ENCODE data around the gene CCDC116.
"Not testable (repeated sequence)": the region's sequence is repeated elsewhere in the genome, so short reads cannot be mapped to it uniquely, and the experiment has no call there.

The CCDC116 gene

DNA sequence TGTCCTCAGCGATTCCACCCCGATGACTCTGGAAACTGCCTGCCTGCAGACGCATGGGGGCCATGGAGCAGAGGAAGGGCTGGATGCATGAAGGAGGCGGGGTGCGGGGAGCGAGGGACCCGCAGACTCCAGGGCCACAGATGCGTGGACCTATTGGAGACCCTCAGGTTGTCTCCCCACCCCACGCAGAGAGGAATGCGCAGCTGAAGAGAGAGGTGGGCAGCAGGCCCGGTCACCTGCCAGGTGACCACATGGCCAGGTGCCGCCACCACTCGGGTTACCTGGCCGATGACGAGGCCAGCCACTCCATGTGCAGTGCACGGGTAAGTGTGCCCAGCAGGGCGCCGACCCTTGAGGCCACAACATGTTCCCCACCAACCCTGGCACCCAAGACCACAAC, 371 bp downstream of the CCDC116 start:
- DNase-seq = no peak

DNA sequence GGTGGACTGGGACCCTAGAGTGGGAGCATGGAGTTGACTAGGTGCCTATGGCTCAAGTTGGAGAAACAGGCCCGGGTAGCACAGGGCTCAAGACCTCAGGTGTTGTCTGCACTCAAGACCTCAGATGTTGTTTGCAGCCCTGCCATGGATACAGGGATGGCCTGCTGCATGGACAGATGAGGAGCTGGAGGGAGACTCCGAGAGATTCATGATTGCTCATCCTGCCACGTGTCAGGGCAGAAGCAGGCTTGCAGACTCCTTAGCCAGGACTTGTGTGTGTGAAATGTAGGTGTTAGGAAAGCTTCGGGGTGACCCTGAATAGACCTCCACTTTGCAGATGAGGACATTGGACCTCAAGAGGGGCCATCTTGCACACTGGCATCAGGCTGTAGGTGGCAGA, 921 bp downstream of the CCDC116 start:
- no peak for DNase-seq

DNA sequence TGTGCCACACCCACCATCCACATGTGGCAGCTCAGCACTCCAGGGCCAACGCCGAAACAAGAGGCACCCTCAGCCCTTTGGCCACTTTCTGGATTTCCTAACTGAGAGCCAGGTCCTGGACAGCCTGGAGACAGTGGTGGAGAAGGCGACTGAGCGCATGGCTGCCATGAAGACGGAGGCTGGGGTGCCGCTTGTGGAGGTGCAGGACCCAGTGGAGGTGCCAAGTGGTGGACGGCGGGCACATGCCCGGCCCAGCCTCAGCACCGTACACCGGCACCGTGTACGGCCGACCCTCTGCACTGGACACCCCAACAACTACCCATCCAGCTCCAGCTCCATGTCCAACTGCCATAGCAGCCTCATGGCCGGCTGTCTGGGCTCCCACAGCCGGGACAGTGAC, 1.5 kb downstream of the CCDC116 start:
- DNase-seq = no peak

DNA sequence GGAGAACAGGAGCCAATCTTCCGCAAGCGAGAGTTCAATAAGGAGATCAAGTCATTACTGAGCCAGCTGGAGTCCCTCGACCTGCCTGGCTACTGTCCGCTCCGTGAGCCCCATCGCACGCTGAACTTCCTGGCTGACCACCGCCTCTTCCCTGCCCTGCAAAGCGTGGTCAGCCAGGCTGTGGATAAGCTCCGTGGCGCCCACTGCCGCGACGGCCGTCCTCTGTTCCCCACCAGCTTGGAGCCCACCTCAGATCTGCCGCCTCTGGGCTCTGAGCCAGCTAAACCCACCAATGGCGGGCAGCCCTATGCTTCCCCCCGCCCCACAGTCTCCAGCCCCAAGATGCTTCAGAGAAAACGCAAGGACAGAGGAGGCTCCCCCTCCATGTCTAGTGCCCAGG, 2.3 kb downstream of the CCDC116 start:
- DNase-seq = no peak

DNA sequence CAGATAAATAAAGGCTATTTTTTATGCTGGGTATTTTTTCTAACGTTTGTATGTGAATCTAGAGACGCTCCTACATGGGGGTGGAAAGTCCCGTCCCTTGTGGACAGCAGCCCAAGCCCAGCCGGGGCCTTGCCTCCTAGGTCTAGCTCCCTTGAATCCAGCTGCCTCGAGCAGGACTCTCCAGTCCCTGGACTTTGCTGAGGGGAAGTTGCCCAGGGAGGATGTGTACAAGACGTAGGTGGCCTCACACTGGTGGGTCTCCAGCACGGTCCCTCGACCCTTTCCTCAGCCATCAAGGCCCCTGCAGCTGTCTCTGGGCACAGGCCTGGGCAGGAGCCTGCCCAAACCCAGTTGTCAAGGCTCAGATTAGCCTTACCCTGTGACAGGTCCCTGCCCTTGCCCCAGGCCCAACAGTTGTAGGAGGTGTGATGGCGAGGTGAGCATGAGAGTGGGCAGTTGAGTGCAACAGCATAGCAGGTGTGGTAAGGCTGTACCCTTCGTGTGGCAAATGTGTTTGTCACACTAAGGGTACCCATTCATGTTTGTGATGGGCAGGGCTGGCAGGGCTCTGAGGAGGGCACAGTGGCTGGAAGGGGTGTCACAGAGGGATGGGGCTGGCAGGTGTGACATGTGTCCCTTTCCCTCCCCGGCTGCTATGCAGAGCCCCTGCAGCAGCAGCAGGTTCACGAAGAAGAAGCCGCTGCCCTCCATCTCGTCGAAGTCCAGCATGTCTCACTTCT, 3.4 kb downstream of the CCDC116 start:
- no peak for DNase-seq

DNA sequence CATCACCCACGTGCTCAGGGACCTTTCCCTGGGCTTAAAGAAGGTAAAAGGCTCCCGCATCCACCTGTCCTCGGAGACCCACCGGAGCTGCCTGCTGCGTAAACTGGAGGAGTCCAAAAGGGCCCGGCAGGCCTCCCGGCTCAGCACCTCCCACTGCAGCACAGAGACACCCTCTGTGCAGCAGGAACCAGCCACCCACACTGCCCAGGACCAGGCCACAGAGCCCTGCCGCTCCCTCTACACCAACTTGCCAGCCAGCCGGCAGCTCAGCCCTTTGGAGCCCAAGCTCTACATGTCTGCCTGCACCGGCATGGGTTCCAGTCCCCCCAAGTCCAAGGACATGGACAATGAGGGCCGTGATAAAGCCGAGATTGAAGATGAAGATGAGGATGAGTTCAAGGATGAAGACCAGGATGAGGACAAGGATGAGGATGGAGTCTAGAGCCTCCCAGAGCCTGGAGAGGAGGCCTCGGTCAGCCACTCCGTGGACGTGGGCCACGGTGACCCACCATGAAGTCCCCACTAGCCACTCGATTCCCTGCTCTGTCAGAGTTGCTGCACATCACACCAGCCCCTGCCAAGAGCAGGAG, 4.2 kb downstream of the CCDC116 start:
- DNase-seq = no peak

DNA sequence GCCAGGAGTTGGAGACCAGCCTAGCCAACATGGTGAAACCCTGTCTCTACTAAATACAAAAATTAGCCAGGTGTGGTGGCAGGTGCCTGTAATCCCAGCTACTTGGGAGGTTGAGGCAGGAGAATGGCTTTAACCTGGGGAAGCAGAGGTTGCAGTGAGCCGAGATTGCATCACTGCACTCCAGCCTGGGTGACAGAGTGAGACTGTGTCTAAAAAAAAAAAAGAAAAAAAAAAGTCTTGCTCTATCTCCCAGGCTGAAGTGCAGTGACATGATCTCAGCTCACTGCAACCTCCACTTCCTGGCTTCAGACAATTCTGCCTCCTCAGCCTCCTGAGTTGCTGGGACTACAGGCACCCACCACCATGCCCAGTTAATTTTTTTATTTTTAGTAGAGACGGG, 4.9 kb downstream of the CCDC116 start:
- not testable (repeated sequence) for DNase-seq

DNA sequence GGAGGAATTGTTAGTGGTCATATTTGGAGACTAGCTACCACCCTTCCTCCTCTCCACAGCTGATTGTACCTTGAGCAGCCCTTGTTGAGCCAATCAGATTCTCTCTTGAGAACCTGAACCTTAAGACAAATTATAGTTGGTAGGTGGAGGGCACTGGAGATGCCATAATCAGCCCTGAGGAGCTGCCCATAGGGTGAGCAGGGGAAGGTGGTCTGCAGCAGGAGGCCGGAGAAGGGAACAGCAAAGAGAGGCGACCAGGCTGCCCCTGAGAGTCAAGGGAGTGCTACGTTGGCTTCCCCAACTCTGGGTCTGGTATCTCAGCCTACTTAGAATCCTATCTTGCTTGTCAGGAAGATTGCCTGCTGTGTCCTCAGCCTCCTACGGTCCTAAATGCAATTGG, 6.8 kb downstream of the CCDC116 start:
- no peak for DNase-seq

DNA sequence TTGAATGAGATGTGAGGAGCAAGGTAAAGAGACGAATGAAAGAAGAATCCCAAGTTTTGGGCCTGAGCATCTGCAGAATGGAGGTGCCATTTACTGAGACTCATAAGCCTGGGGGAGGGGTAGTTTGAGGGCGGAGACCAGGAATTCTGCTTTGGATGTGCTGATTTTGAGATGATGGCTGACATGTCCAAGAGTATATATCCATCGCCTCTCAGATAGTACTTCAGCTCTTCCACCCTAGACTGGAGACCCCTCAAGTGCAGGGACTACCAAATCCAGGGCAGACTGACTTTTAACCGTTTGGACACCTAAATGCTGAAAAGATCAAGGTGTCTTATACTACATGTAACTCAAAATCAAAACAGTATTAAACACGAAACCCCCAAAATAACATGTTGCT, 8.2 kb downstream of the CCDC116 start:
- no peak for DNase-seq

DNA sequence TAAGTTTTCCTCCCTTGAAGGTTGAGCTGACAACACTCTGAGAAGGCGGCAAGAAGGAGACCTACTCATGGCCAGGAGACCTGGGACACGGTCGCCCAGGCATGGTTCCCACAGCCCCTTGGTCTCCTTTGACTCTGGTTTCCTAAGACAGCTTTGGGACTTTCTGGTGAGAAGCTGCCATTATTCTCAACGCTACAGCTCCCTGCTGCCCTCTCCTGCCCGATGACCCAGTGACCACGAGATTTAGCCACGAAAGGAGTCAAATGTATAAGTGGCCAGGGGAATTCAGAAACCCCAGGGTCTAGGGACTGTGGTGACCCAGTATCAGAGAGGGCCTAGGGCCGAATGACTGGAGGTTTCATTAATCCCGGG, 8.8 kb downstream of the CCDC116 start:
- DNase-seq = no peak

DNA sequence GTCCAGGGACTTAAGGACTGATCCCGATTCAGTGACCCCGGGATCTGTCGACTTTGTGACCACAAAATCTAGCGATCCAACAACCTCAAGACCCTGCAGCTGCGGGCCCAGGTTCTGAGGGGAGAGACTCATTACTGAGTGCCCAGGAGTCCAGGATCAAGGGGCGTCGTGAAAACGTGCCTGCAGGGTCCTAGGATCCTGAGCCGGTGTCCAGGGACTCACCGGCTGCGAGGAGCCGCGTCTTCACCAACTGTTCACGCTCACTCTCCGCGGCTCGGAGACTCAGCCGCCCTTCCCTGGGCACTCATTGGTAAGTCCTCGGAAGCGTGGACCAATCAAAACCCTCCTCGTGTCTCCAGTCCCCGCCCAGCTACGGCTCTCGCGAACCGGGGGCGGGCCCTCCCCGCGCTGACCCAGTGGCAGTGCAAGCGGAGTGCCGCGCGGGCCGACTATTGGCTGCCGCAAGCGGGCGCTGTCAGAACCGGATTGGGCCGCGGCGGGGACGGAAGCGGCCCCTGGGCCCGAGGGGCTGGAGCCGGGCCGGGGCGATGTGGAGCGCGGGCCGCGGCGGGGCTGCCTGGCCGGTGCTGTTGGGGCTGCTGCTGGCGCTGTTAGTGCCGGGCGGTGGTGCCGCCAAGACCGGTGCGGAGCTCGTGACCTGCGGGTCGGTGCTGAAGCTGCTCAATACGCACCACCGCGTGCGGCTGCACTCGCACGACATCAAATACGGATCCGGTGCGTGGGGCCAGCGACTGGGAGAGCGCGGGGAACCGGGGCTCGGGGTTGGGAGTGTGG, 9.4 kb downstream of the CCDC116 start, which contains the start of gene SDF2L1:
Gene SDF2L1, plus strand, starts transcription at position 514 of the 795 bp plus-strand sequence. Its CDS starts 35 bp downstream, at position 549.
- peak; percentile 97 for DNase-seq

DNA sequence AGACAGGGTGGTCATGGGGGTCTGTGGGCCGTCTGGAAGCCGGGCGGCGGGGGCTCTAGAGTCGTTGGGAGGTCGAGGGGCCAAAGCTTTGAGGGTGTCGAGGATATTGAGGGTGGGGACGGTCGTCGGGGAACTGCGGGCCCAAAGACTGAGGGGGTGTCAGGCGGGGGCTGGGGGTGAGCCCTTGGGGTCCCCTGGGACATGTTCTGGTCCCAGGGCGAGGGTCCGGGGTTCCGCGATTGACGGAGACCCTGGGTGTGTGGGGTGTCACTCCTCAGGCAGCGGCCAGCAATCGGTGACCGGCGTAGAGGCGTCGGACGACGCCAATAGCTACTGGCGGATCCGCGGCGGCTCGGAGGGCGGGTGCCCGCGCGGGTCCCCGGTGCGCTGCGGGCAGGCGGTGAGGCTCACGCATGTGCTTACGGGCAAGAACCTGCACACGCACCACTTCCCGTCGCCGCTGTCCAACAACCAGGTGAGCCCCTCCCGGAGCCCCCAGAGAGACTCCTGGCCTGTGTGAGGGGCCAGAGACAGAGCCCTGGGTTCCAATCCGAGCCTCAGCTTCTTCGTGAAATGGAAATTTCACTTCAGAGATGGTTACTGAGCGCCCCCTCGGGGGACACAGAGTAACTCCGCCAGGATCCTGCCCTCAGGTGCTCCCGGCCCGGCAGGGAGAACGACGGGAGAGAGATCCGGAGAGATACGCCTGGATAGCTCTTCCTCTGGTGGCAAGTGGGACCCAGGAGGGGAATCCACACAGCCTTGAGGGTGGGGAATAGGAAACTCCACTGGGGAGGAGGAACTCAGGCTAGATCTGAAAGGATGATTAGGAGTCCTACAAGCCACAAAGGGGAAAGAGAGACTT, 10.3 kb downstream of the CCDC116 start:
- peak; percentile 58 for DNase-seq

DNA sequence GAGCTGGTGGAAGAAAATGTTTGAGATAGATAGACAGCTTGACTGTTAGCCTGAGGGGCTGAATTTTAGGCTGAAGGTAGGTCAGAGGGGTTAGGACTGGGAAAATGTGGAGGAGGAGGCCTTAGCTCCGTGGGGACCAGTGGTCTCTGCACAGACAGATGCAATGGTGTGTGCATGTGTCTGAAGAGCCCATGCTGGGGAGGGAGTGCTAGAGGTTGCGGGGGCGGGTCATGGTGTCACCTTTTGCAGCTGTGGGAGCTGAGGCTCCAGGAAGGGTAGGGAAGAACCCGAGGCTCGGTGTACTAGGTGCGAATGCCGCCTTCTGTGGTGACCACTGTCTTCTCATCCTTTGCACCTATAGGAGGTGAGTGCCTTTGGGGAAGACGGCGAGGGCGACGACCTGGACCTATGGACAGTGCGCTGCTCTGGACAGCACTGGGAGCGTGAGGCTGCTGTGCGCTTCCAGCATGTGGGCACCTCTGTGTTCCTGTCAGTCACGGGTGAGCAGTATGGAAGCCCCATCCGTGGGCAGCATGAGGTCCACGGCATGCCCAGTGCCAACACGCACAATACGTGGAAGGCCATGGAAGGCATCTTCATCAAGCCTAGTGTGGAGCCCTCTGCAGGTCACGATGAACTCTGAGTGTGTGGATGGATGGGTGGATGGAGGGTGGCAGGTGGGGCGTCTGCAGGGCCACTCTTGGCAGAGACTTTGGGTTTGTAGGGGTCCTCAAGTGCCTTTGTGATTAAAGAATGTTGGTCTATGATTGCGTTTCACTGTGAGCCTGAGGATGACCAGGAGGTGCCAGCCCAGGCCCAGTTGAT, 11.2 kb downstream of the CCDC116 start:
- DNase-seq = no peak

DNA sequence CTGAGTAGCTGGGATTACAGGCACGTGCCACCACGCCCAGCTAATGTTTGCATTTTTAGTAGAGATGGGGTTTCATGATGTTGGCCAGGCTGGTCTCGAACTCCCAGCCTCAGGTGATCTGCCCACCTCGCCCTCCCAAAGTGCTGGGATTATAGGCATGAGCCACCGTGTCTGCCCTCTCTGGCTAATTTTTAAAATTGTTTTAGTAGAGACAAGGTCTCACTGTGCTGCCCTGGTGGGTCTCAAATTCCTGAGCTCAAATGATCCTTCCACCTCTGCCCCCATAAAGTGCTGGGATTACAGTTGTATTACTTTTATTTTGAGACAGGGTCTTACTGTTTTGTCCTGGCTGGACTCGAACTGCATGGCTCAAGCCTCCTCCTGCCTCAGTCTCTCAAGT, 13.0 kb downstream of the CCDC116 start:
- DNase-seq = not testable (repeated sequence)

DNA sequence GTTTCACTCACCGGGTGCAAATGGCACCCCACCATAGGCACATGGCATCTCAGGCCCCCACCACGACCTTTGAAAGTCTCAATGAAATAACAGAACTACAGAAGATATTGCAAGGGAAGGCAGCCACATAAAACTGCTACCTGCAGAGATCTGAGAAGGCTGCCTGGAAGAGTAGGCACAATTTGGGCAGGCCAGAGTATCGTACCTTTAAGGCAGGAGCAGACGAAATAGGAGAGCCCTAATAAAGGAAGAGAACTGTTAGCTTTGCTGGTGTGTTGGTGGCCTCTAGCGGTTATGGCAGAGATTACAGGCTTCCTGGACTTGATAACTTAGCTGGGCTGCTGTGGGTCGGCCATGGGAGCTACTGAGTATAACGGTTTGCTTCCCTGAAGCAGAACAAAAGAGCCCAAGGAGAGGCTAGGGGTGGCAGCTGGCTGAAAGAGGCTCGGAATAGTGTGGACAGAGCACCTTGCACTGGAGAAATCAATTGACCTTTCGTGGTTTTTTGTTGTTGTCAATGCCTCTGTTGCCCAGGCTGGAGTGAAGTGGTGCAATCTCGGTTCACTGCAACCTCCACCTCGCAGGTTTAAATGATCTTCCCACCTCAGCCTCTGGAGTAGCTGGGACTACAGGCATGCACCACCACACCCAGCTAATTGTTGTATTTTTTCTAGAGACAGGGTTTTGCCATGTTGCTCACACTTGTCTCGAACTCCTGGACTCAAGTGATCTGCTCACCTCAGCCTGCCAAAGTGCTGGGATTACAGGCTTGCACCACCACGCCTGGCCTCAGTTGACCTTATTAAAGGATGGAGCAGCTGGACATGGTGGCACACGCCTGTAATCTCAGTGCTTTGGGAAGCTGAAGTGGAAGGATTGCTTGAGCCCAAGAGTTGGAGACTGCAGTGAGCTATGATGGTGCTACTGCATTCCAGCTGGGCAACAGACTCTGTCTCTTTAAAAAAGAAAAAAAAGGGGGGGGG, 14.3 kb downstream of the CCDC116 start:
- peak; percentile 79 for DNase-seq

DNA sequence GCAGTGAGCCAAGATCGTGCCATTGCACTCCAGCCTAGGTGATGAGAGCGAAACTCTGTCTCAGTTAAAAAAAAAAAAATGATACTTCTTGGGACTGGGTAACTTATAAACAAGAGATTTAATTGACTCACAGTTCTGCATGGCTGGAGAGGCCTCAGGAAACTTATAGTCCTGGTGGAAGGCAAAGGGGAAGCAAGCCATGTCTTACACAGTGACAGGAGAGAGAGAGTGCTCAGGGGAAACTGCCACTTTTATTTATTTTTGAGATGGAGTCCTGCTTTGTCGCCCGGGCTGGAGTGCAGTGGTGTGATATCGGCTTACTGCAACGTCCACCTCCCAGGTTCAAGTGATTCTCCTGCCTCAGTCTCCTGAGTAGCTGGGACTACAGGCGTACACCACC, 17.7 kb downstream of the CCDC116 start:
- DNase-seq = no peak

DNA sequence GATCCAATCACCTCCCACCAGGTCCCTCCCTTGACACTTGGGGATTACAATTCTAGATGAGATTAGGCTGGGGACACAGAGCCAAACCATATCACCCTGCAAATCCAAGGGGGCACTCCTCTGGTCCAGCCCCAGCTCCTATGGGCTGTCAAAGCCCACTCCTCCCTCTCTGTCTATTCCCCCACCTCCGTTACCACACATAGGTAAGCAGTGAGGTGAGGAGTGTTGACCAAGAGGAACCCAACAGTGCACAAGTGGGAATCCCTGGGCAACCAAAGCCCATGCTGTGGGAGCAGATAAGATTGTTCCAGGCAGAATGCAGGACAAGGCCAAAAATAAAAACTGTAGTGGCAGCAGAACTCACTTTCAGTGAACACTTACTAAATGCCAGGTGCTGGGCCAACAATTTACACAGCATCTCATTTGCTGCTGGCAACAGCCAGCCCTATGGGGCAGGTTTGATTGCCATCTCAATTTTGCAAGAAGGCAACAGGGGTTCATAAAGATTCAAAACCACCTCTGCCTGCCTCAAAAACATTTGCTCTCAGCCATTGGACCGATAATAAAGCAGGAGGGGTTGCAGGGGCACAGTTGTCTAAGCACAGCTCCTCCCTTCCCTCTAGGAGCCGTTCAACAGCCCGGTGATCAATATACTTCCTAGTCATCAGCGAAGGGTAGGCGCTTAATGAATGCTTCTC, 18.4 kb downstream of the CCDC116 start:
- no peak for DNase-seq

DNA sequence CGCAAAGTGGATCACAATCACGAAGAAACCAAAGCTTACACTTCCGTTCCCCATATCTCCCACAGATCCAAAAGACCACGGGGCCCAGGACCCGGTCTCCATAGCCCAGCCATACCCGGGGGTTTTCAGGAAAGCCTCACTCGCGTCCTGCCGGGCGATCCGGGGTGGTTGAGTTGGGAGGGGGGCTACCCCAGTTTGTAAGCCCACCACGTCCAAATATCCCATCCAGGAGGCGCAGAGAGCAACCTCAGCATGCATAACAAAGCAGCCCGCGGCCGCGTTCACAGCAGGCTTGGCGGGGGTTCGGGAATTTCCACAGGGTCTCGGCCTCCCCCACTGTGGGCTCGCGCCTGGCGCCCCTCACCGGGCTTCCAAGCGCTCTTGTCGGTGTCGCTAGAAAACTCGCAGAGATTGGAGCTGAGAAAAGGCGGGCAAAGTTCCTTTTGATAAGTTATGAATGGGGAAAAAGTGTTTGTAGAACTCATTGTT, 19.0 kb downstream of the CCDC116 start:
- no peak for DNase-seq

DNA sequence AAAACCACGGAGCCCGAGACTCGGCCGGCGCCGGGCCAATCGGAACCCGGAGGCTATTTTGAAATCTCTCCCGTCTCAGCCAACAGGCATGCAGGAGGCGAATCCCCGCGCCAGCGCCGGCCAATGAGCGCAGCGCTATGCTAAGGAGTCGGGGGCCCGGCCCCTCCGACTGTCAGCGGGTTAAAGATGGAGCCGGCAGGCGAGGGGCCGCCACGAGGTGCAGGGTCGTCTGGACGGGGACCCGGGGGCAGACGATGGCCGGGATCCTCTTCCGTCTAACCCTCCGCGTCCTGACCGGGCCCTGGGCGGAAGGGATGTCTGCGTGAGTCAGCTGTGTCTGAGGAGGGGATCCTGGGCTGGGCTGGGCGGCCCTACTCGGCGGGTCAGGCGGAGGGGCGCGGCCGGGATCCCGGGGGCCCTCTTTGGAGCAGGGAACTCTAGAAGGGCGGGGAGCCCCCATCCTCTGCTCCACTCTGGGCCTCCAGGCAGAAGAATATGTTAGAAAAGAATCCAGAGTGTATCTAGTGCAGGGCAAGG, 19.5 kb downstream of the CCDC116 start:
- DNase-seq = peak; percentile 74

All from activated CD4-positive, alpha-beta T cell treated with anti-CD3 and anti-CD28 coated beads, Interleukin-2, amount 50 U/mL, for 1 hour (primary cell).